Adrenal gland (tissue), 5 donors: ENCODE results near the gene AUTS2.

Experiments
- CTCF ChIP-seq, 6 experiments: fragments of 450-650 bp in 4 of 6; fragments of 200-600 bp in 2 of 6; sonication (generic) in 1 of 6; IDR thresholded peaks; 1 replicate in 5 of 6; 2 replicates in 1 of 6; pipeline versions ENCODE4 v1.5.1 to v1.8.0; 2016 to 2021; ENCODE audit warnings: antibody characterized with exemption in 6 of 6, mild to moderate bottlenecking in 2 of 6, moderate library complexity in 1 of 6
- POLR2A ChIP-seq, 2 donors: fragments of 450-650 bp; IDR thresholded peaks; one replicate each; pipeline ENCODE4 v1.6.1; 2017; ENCODE audit warnings: antibody characterized with exemption in 2 of 2, mild to moderate bottlenecking in 2 of 2, moderate library complexity in 1 of 2
- donor health status: DM: no; HTN: no; CAD: no.

- TF ChIP-seq CTCF (IDR thresholded peaks at IDR 0.05) (no peak), POLR2A (IDR thresholded peaks at IDR 0.05) (no peak)
Observed at GRCh38 chr7:69732203-69732602, 133.9 kb downstream of the AUTS2 start.
